ENCODE data around the gene B4GALNT4. TPM values are rescaled to one million over a fixed set of nuclear protein-coding genes. Genes with fewer than 3 reads are reported as not detected.

B4GALNT4 gene, protein sequence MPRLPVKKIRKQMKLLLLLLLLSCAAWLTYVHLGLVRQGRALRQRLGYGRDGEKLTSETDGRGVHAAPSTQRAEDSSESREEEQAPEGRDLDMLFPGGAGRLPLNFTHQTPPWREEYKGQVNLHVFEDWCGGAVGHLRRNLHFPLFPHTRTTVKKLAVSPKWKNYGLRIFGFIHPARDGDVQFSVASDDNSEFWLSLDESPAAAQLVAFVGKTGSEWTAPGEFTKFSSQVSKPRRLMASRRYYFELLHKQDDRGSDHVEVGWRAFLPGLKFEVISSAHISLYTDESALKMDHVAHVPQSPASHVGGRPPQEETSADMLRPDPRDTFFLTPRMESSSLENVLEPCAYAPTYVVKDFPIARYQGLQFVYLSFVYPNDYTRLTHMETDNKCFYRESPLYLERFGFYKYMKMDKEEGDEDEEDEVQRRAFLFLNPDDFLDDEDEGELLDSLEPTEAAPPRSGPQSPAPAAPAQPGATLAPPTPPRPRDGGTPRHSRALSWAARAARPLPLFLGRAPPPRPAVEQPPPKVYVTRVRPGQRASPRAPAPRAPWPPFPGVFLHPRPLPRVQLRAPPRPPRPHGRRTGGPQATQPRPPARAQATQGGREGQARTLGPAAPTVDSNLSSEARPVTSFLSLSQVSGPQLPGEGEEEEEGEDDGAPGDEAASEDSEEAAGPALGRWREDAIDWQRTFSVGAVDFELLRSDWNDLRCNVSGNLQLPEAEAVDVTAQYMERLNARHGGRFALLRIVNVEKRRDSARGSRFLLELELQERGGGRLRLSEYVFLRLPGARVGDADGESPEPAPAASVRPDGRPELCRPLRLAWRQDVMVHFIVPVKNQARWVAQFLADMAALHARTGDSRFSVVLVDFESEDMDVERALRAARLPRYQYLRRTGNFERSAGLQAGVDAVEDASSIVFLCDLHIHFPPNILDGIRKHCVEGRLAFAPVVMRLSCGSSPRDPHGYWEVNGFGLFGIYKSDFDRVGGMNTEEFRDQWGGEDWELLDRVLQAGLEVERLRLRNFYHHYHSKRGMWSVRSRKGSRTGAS
- 0.46 and 7.8 TPM in 2 replicates for total RNA-seq

DNA sequence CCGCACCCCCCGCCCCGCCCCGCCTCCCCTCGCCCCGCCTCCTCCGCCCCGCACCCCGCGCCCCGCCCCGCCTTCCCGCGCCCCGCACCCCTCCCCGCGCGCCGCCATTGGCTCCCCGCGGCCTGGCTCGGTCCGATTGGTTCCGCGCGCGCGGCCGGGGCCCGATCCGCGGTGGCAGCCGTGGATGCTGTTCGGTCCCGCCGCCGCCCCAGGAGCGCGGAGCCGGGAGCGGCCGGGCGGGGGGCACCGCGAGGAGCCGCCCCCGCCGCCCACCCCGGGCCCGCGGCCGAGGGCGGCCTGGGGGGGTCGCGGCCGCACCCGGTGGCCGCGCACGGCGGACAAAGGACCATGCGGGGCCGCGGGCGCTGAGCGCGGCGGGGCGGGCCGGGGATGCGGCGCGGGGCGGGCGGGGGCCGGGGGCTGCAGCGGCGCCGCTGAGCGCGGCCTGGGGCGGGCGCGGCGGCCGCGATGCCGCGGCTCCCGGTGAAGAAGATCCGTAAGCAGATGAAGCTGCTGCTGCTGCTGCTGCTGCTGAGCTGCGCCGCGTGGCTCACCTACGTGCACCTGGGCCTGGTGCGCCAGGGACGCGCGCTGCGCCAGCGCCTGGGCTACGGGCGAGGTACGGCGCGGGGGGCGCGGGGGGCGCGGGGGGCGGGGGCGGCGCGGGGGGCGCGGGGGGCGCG is at the start of gene B4GALNT4:
Gene B4GALNT4 (plus strand): TSS at position 164 of the 683 bp plus-strand sequence. CDS start 305 bp downstream, at position 469.

DNA sequence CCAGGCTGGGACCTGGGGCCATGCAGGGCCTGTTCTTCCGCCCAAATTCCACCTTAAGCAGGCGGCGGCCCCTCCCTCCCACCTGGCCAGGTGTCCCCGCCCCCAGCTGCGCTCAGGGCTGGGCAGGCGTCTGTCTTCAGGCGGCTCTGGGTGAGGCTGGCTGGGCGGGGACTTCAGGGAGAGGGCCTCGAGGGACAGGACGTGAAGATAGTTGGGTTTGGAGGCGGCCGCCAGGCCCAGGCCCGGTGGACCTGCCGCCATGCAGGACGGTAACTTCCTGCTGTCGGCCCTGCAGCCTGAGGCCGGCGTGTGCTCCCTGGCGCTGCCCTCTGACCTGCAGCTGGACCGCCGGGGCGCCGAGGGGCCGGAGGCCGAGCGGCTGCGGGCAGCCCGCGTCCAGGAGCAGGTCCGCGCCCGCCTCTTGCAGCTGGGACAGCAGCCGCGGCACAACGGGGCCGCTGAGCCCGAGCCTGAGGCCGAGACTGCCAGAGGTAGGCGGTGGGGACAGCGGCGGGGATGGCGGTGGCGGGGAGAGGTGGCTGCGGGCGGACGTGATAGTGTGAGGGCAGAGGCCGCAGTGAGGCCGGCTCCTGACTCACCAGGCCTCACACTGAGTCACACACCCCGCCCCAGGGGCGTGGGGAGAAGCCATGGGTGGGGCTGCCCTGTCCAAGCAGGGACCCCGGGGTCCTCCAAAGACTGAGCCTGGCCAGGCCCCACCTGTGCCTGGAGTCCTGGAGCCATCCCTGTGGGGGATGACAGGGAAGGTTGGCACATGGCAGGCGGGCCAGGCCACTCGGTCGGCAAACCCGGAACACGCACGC is 24.9 kb downstream of the B4GALNT4 start, which contains the start of gene PKP3:
Gene PKP3 (plus strand): TSS at position 176 of the 824 bp plus-strand sequence. CDS start 84 bp downstream, at position 260.

Other genes with a start within 250 kb of the B4GALNT4 start
- not detected in 2 replicates for gene SCGB1C1, start 176.4 kb upstream of the B4GALNT4 start, total RNA-seq
- gene BET1L, start 162.1 kb upstream of the B4GALNT4 start, total RNA-seq: 11.4 and 12.0 TPM in 2 replicates
- gene RIC8A, start 161.8 kb upstream of the B4GALNT4 start, total RNA-seq: 104 and 140 TPM in 2 replicates
- gene SIRT3, start 133.2 kb upstream of the B4GALNT4 start, total RNA-seq: 5.2 and 5.9 TPM in 2 replicates
- gene PSMD13, start 132.5 kb upstream of the B4GALNT4 start, total RNA-seq: 212 and 331 TPM in 2 replicates
- not detected in 2 replicates for gene NLRP6, start 91.1 kb upstream of the B4GALNT4 start, total RNA-seq
- 10.4 and 10.8 TPM in 2 replicates for gene PGGHG, start 80.4 kb upstream of the B4GALNT4 start, total RNA-seq
- gene IFITM5, start 70.0 kb upstream of the B4GALNT4 start, total RNA-seq: not detected in 2 replicates
- gene IFITM2, start 61.7 kb upstream of the B4GALNT4 start, total RNA-seq: 24.0 and 41.9 TPM in 2 replicates
- gene IFITM1, start 55.5 kb upstream of the B4GALNT4 start, total RNA-seq: 18.5 and 92.6 TPM in 2 replicates
- gene IFITM3, start 48.6 kb upstream of the B4GALNT4 start, total RNA-seq: 25.3 and 49.7 TPM in 2 replicates
- gene PKP3, start 24.7 kb downstream of the B4GALNT4 start, total RNA-seq: 0.15 and 0.32 TPM in 2 replicates
- gene SIGIRR, start 45.5 kb downstream of the B4GALNT4 start, total RNA-seq: 28.1 and 43.2 TPM in 2 replicates
- not detected in 2 replicates for gene ANO9, start 72.5 kb downstream of the B4GALNT4 start, total RNA-seq
- gene PTDSS2, start 80.8 kb downstream of the B4GALNT4 start, total RNA-seq: 29.9 and 30.2 TPM in 2 replicates
- gene RNH1, start 137.7 kb downstream of the B4GALNT4 start, total RNA-seq: 167 and 236 TPM in 2 replicates
- gene HRAS, start 166.1 kb downstream of the B4GALNT4 start, total RNA-seq: 43.0 and 67.2 TPM in 2 replicates
- 0.30 and 0.32 TPM in 2 replicates for gene LRRC56, start 168.0 kb downstream of the B4GALNT4 start, total RNA-seq
- gene LMNTD2, start 191.2 kb downstream of the B4GALNT4 start, total RNA-seq: 0.30 and 0.65 TPM in 2 replicates
- gene RASSF7, start 191.5 kb downstream of the B4GALNT4 start, total RNA-seq: 10.2 and 14.3 TPM in 2 replicates
- gene PHRF1, start 207.0 kb downstream of the B4GALNT4 start, total RNA-seq: 24.5 and 26.0 TPM in 2 replicates
- 11.0 and 71.6 TPM in 2 replicates for gene IRF7, start 246.5 kb downstream of the B4GALNT4 start, total RNA-seq

Measured in epithelial cell of umbilical artery (primary cell).